ENCODE data around the gene RADX. TPM values are rescaled to one million over a fixed set of nuclear protein-coding genes. Genes with fewer than 3 reads are reported as not detected.

Gene RADX
- total and polyA plus RNA-seq, 3 donors from 2014 or later, result 6.2 to 9.4 (median 7.4) TPM

DNA sequence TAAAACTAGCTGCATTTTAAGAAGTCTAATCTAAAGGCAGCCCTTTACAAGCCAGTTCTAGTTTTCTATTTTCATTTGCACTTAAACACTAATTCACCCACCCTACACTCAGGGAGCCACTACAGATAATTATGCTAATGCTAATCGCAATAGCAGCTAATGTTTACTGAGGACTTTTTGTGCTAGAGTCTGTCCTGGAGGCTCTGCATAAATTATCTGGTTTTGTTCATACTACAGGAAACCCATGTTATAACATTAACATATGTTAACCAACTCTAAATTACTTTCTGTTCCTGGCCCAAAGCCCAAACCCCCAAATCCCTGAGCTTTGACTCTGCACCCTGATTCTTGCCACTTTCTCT, 480 bp upstream of the RADX start:
- no peak for DNase-seq
- no peaks in the 10 kb centered on the region for H3K27me3 ChIP-seq
- intact Hi-C loops (cut with DNase I; ENCODE audit: low total_unique reads), result no loop called here

DNA sequence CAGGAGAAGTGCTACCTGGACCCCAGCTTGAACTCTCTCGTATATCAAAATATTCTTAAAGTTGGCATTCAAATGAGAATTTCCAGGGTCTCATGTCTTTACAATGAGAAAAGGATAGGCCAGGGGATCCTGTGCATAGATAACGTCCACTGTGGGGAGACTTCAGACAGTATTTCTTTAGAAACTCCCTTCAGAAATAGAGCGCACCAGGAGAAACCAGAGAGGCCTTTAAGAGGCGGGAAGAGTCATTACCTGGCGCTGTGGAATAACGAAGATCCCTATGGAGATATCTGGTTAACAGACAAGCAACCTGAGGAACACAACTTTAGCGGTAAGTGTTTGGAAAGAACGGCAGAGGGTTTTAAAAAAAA, 600 bp downstream of the RADX start:
- no peaks in the 10 kb centered on the region for H3K9me3 ChIP-seq
- peak overlapping the region; percentile 33 to 59 for H3K4me3 ChIP-seq
- no peak for DNase-seq
- no peaks in the 10 kb centered on the region for H3K27me3 ChIP-seq
- intact Hi-C loops (cut with DNase I; ENCODE audit: low total_unique reads), result no loop called here
- no peaks in the 10 kb centered on the region for H3K4me1 ChIP-seq
- WGBS, 2 donors, result 1% methylated on average over 8 of the region's 8 CpGs
- no peak overlapping the region for H3K27ac ChIP-seq
- TF ChIP-seq CTCF (IDR thresholded peaks at IDR 0.05) (no peak), POLR2A (IDR thresholded peaks at IDR 0.05) (no peak)
- no peaks in the 10 kb centered on the region for H3K36me3 ChIP-seq (ENCODE audit: low read depth, missing control alignments)

More for the DNA sequence above, 480 bp upstream of the RADX start:
- WGBS, 2 donors, result 0% methylated on average over 1 of the region's 1 CpG
- Histone ChIP-seq H3K4me3 (peak overlapping the region; percentile 33 to 59), H3K4me1 (no peaks in the 10 kb centered on the region), H3K36me3 (ENCODE audit: low read depth, missing control alignments) (no peaks in the 10 kb centered on the region), H3K9me3 (no peaks in the 10 kb centered on the region), H3K27ac (no peak overlapping the region)
- TF ChIP-seq CTCF (IDR thresholded peaks at IDR 0.05) (no peak), POLR2A (IDR thresholded peaks at IDR 0.05) (no peak)

DNA sequence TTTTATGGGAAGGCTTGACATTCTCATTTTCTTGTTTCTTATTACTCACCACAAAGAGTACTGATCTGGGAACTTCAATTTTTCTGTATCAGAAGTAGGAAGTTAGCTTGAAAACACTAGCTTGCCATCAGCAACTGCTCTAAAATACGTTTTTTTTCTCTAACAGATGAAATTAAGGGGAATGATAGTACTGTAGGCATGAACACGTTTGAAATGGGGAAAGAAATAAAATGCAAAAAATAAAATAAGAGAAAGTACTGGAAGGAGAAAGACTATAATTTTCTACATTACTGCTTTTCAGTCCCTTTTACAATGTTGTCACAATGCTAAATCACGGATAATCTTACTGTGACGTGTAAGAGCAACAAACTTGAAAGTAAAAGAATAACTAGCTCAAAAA, 1.5 kb downstream of the RADX start:
- intact Hi-C loops (cut with DNase I; ENCODE audit: low total_unique reads), result no loop called here
- Histone ChIP-seq H3K27ac (no peak overlapping the region), H3K36me3 (ENCODE audit: low read depth, missing control alignments) (no peaks in the 10 kb centered on the region), H3K27me3 (no peaks in the 10 kb centered on the region), H3K9me3 (no peaks in the 10 kb centered on the region), H3K4me3 (no peak overlapping the region), H3K4me1 (no peaks in the 10 kb centered on the region)
- 14 to 24% methylated on average over 4 of the region's 4 CpGs for WGBS, 2 donors
- no peak for TF ChIP-seq CTCF (IDR thresholded peaks at IDR 0.05)
- TF ChIP-seq POLR2A (IDR thresholded peaks at IDR 0.05), result no peak
- no peak for DNase-seq

DNA sequence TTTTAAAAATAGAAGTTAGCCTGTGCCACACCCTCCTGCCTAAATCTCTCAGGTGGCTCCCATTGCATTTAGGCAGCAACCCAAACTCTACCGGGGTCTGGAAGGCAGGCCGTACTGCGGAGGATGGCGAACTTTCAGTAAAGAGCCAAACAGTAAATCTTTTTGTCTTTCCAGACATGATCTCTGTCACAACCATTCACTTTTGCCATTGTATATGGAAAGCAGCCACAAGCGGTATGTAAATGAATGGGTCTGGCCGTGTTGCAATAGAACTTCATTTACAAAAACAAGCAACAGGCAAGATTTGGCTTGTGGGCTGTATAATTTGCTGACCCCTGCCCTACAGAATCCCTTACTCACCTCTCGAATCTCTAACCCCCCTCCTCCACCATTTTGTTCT, 3.3 kb downstream of the RADX start:
- DNase-seq, result no peak
- Histone ChIP-seq H3K27me3 (no peaks in the 10 kb centered on the region), H3K27ac (no peak overlapping the region), H3K4me3 (no peak overlapping the region), H3K36me3 (ENCODE audit: low read depth, missing control alignments) (no peaks in the 10 kb centered on the region), H3K4me1 (no peaks in the 10 kb centered on the region), H3K9me3 (no peaks in the 10 kb centered on the region)
- TF ChIP-seq POLR2A (IDR thresholded peaks at IDR 0.05) (no peak), CTCF (IDR thresholded peaks at IDR 0.05) (no peak)
- intact Hi-C loops (cut with DNase I; ENCODE audit: low total_unique reads), result no loop called here
- 60 to 72% methylated on average over 7 of the region's 7 CpGs for WGBS, 2 donors

- DNase-seq, result no peak
- WGBS, 2 donors, result 54 to 72% methylated on average over 3 of the region's 3 CpGs
- Histone ChIP-seq H3K36me3 (ENCODE audit: low read depth, missing control alignments) (no peaks in the 10 kb centered on the region), H3K4me3 (no peak overlapping the region), H3K27ac (no peak overlapping the region), H3K9me3 (no peaks in the 10 kb centered on the region), H3K4me1 (no peaks in the 10 kb centered on the region), H3K27me3 (no peaks in the 10 kb centered on the region)
- TF ChIP-seq POLR2A (IDR thresholded peaks at IDR 0.05) (no peak), CTCF (IDR thresholded peaks at IDR 0.05) (no peak)
- intact Hi-C loops (cut with DNase I; ENCODE audit: low total_unique reads), result no loop called here
Measured at GRCh38 chrX:106619797-106620196, 8.0 kb downstream of the RADX start.
